ENCODE data around the gene EPG5. TPM values are rescaled to one million over a fixed set of nuclear protein-coding genes. Genes with fewer than 3 reads are reported as not detected.

Gene EPG5, protein sequence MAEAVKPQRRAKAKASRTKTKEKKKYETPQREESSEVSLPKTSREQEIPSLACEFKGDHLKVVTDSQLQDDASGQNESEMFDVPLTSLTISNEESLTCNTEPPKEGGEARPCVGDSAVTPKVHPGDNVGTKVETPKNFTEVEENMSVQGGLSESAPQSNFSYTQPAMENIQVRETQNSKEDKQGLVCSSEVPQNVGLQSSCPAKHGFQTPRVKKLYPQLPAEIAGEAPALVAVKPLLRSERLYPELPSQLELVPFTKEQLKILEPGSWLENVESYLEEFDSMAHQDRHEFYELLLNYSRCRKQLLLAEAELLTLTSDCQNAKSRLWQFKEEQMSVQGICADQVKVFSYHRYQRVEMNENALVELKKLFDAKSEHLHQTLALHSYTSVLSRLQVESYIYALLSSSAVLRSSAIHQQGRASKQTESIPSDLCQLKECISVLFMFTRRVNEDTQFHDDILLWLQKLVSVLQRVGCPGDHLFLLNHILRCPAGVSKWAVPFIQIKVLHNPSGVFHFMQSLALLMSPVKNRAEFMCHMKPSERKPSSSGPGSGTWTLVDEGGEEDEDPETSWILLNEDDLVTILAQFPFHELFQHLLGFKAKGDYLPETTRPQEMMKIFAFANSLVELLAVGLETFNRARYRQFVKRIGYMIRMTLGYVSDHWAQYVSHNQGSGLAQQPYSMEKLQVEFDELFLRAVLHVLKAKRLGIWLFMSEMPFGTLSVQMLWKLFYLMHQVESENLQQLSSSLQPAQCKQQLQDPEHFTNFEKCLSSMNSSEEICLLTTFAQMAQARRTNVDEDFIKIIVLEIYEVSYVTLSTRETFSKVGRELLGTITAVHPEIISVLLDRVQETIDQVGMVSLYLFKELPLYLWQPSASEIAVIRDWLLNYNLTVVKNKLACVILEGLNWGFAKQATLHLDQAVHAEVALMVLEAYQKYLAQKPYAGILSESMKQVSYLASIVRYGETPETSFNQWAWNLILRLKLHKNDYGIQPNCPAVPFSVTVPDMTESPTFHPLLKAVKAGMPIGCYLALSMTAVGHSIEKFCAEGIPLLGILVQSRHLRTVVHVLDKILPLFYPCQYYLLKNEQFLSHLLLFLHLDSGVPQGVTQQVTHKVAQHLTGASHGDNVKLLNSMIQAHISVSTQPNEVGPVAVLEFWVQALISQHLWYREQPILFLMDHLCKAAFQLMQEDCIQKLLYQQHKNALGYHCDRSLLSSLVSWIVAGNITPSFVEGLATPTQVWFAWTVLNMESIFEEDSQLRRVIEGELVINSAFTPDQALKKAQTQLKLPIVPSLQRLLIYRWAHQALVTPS (N-terminal part only)
- 10 to 100 TPM; 11.9 to 19.9 (median 16.0) TPM for total RNA-seq
- polyA plus RNA-seq: 1 to 10 TPM; 4.4 to 5.8 (median 5.5) TPM
- long read RNA-seq, donor 1, partial matches to known transcripts: 1 of 2 reads
- long read RNA-seq, donor 1, other reads (novel, unspliced or antisense): 1 of 2 reads
- long read RNA-seq, donor 2, partial matches to known transcripts: 4 of 7 reads
- long read RNA-seq, donor 2, other reads (novel, unspliced or antisense): 3 of 7 reads

- DNase-seq (peak; percentile 95 to 96), ATAC-seq (peak; percentile 99 to 100 (median 99))
- Histone ChIP-seq H3K4me3 (peak within 1 kb of the TSS; percentile 93), H3K4me1 (peaks cover 24% of the 10 kb centered on the region), H3K27ac (peak within 1 kb of the TSS; percentile 88), H3K9me3 (no peaks in the 10 kb centered on the region), H3K36me3 (ENCODE audit: insufficient read depth in 1 of 2, low read depth in 1 of 2) (peaks cover 0 to 10% of the 10 kb centered on the region in 2 donors), H3K27me3 (ENCODE audit: insufficient read depth in 3 of 3, low read length in 2 of 3) (no peaks in the 10 kb centered on the region)
- 0 to 1% (median 1%) methylated on average over 49 to 50 of the region's 50 CpGs for WGBS, 3 donors
- intact Hi-C loops (cut with DNase I): loop anchor here (5.0 kb wide), 1 partner anchor 105 kb away; the partner anchor contains the start of gene PSTPIP2 (in 2 of the 2)
- TF ChIP-seq, protein P1, sequence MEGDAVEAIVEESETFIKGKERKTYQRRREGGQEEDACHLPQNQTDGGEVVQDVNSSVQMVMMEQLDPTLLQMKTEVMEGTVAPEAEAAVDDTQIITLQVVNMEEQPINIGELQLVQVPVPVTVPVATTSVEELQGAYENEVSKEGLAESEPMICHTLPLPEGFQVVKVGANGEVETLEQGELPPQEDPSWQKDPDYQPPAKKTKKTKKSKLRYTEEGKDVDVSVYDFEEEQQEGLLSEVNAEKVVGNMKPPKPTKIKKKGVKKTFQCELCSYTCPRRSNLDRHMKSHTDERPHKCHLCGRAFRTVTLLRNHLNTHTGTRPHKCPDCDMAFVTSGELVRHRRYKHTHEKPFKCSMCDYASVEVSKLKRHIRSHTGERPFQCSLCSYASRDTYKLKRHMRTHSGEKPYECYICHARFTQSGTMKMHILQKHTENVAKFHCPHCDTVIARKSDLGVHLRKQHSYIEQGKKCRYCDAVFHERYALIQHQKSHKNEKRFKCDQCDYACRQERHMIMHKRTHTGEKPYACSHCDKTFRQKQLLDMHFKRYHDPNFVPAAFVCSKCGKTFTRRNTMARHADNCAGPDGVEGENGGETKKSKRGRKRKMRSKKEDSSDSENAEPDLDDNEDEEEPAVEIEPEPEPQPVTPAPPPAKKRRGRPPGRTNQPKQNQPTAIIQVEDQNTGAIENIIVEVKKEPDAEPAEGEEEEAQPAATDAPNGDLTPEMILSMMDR (IDR thresholded peaks at IDR 0.05): no peak
Measured at GRCh38 chr18:45967007-45967706, at the start of gene EPG5. EPG5 (minus strand) TSS chr18:45967329; CDS start chr18:45967239, 90 bp downstream.

DNA sequence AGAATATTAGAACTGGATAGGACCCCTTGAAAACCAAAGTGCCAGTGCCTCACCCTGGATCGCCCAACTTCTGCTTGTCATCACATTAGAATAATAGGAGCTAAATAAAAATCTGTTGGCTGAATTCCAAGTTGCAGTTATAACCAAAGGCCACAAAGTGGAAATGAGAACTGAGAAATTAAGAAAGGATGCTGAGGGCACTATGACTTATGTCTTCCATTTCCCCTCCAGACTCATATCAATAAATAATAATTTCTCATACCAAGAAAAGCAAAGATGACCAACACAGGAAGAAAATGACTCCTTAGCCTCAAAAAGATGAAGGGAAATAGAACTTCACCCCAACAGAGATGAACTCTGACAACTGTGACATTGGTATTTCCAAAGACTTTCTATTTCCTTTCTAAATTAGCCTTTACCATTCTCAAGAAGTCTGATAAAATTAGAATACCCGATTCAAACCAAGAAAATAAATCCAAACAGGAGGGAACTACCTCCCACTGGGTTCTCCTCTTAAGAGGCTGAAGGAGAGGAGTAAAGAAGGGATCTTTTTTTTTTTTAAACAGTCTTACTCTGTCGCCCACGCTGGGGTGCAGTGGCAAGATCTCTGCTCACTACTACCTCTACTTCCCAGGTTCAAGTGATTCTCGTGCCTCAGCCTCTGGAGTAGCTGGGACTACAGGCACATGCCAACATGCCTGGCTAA lies 46.5 kb upstream of the EPG5 start:
- no peak for ATAC-seq
- intact Hi-C loops (cut with DNase I): no loop called here
- Histone ChIP-seq H3K27ac (no peak overlapping the region), H3K4me1 (no peaks in the 10 kb centered on the region), H3K36me3 (ENCODE audit: insufficient read depth in 1 of 2, low read depth in 1 of 2) (peaks cover 0 to 19% of the 10 kb centered on the region in 2 donors), H3K27me3 (ENCODE audit: insufficient read depth in 3 of 3, low read length in 2 of 3) (no peaks in the 10 kb centered on the region), H3K9me3 (no peaks in the 10 kb centered on the region), H3K4me3 (no peak overlapping the region)
- TF ChIP-seq, protein P1 (IDR thresholded peaks at IDR 0.05): no peak
- WGBS, 3 donors: 75 to 87% (median 83%) methylated on average over 5 of the region's 5 CpGs
- DNase-seq: no peak

DNA sequence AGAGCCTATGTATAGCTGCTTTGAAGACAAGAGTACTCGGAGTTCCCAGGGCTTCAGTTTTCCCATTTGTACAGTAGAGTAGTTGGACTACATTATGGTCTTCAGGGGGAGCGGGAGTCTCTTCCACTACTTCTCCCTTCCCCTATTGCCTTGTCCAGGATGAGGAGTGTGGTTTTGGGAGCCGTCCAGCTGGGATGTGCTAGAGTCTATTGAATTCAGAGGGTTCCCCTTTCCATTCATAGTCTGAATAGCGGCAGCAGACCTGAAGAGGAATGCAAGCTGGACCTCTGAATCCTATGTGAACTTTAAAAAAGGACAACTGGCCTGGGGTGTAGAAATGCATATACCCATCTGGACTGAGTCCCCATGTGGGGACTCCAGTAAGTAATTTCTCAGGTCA lies 43.5 kb upstream of the EPG5 start:
- intact Hi-C loops (cut with DNase I): no loop called here
- ATAC-seq: no peak
- 89 to 94% (median 93%) methylated on average over 4 of the region's 4 CpGs for whole genome bisulfite sequencing, 3 donors
- Histone ChIP-seq H3K27me3 (ENCODE audit: insufficient read depth in 3 of 3, low read length in 2 of 3) (no peaks in the 10 kb centered on the region), H3K4me3 (no peak overlapping the region), H3K27ac (no peak overlapping the region), H3K9me3 (no peaks in the 10 kb centered on the region), H3K36me3 (ENCODE audit: insufficient read depth in 1 of 2, low read depth in 1 of 2) (peaks cover 0 to 19% of the 10 kb centered on the region in 2 donors), H3K4me1 (no peaks in the 10 kb centered on the region)
- TF ChIP-seq, protein P1 (IDR thresholded peaks at IDR 0.05): no peak
- no peak for DNase-seq

Data from psoas muscle (tissue), 8 donors.